ENCODE measurements around the gene CDKAL1. TPM values are rescaled to one million over a fixed set of nuclear protein-coding genes. Genes with fewer than 3 reads are reported as not detected.

Gene CDKAL1
- total and polyA plus RNA-seq, 2 donors (not counting 3 experiments of a cell fraction or from before 2014, with no cell fraction given) = 6.1 to 20.5 TPM

GRCh38 chr6:20541382-20541781 lies 7.1 kb downstream of the CDKAL1 start:
- ChIA-PET POLR2A (no interaction called here), CTCF (no interaction called here)
- dilution Hi-C loops (cut with MboI; ENCODE audit: extremely low pct_ligation_motif_present, low sequenced_read_pairs) = no loop called here
- no peak overlapping the region for H3K27ac ChIP-seq (ENCODE audit: insufficient read depth, low read depth, low read length)
- no peak overlapping the region for H3K4me2 ChIP-seq (ENCODE audit: insufficient read depth, low read length)
- TF ChIP-seq EZH2 (IDR thresholded peaks at IDR 0.05; ENCODE audit: borderline replicate concordance, low read depth, low read length, severe bottlenecking) = no peak
- TF ChIP-seq GATA2 (IDR thresholded peaks at IDR 0.05; ENCODE audit: insufficient read depth, insufficient read length, low read depth, low read length) = no peak
- H3K4me3 ChIP-seq (replicated peaks in 1 of 3; ENCODE audit: insufficient read depth in 1 of 3, low read depth in 1 of 3, low read length in 3 of 3) = no peak overlapping the region
- no peak overlapping the region for H3K9ac ChIP-seq (replicated peaks; ENCODE audit: extremely low read depth, insufficient read depth, low read length)
- H3K79me2 ChIP-seq (ENCODE audit: control insufficient read depth, insufficient read depth, low read length) = peaks cover 40% of the 10 kb centered on the region
- H3K4me1 ChIP-seq (ENCODE audit: control insufficient read depth, extremely low read depth, insufficient read depth, low read length) = peaks cover 9% of the 10 kb centered on the region
- BruUV-seq (replicated peaks) = no TSS peak
- H3K36me3 ChIP-seq (ENCODE audit: control insufficient read depth in 2 of 2, extremely low read depth in 1 of 2, insufficient read depth in 2 of 2, low read length in 2 of 2) = no peaks in the 10 kb centered on the region
- H4K20me1 ChIP-seq (replicated peaks; ENCODE audit: control insufficient read depth, extremely low read depth, insufficient read depth, low read length) = no peaks in the 10 kb centered on the region
- H3K9me1 ChIP-seq (replicated peaks; ENCODE audit: control insufficient read depth, extremely low read depth, insufficient read depth, low read length) = no peaks in the 10 kb centered on the region
- intact Hi-C loops (cut with micrococcal nuclease) = no loop called here
- H2AFZ ChIP-seq (ENCODE audit: low read depth, low read length) = no peak overlapping the region
- DNase-seq (ENCODE audit: low read depth, low spot score) = no peak
- H3K27me3 ChIP-seq (ENCODE audit: control insufficient read depth in 2 of 2, insufficient read depth in 2 of 2, low read length in 2 of 2) = no peaks in the 10 kb centered on the region
- FAIRE-seq = no peak
- H3K9me3 ChIP-seq (replicated peaks; ENCODE audit: control insufficient read depth, insufficient read depth, low read length) = no peaks in the 10 kb centered on the region

- Histone ChIP-seq H3K9ac (replicated peaks; ENCODE audit: extremely low read depth, insufficient read depth, low read length) (peak overlapping the region; percentile 33), H2AFZ (ENCODE audit: low read depth, low read length) (no peak overlapping the region), H4K20me1 (replicated peaks; ENCODE audit: control insufficient read depth, extremely low read depth, insufficient read depth, low read length) (no peaks in the 10 kb centered on the region), H3K27me3 (ENCODE audit: control insufficient read depth in 2 of 2, insufficient read depth in 2 of 2, low read length in 2 of 2) (no peaks in the 10 kb centered on the region), H3K79me2 (ENCODE audit: control insufficient read depth, insufficient read depth, low read length) (peaks cover 31% of the 10 kb centered on the region), H3K27ac (ENCODE audit: insufficient read depth, low read depth, low read length) (peak overlapping the region; percentile 13), H3K9me1 (replicated peaks; ENCODE audit: control insufficient read depth, extremely low read depth, insufficient read depth, low read length) (no peaks in the 10 kb centered on the region), H3K4me1 (ENCODE audit: control insufficient read depth, extremely low read depth, insufficient read depth, low read length) (peaks cover 9% of the 10 kb centered on the region), H3K4me2 (ENCODE audit: insufficient read depth, low read length) (peak overlapping the region; percentile 14), H3K4me3 (replicated peaks in 1 of 3; ENCODE audit: insufficient read depth in 1 of 3, low read depth in 1 of 3, low read length in 3 of 3) (no peak overlapping the region), H3K36me3 (ENCODE audit: control insufficient read depth in 2 of 2, extremely low read depth in 1 of 2, insufficient read depth in 2 of 2, low read length in 2 of 2) (no peaks in the 10 kb centered on the region), H3K9me3 (replicated peaks; ENCODE audit: control insufficient read depth, insufficient read depth, low read length) (no peaks in the 10 kb centered on the region)
- peak; percentile 93 for FAIRE-seq
- ChIA-PET POLR2A (no interaction called here), CTCF (no interaction called here)
- intact Hi-C loops (cut with micrococcal nuclease) = no loop called here
- no TSS peak for BruUV-seq (replicated peaks)
- TF ChIP-seq JUN (IDR thresholded peaks at IDR 0.05; ENCODE audit: borderline replicate concordance, insufficient read depth, insufficient read length, low read depth) (peak; percentile 44), POLR2A (IDR thresholded peaks at IDR 0.05; ENCODE audit: low read depth, low read length) (no peak)
- dilution Hi-C loops (cut with MboI; ENCODE audit: extremely low pct_ligation_motif_present, low sequenced_read_pairs) = no loop called here
- DNase-seq (ENCODE audit: low read depth, low spot score) = peak; percentile 90
Observed at GRCh38 chr6:20542927-20543602, 8.8 kb downstream of the CDKAL1 start.
